WTC11 (cell line): ENCODE measurements around the gene OPCML. TPM values are rescaled to one million over a fixed set of nuclear protein-coding genes. Genes with fewer than 3 reads are reported as not detected.

Source experiments
- ATAC-seq: fragments of 200-7000 bp; cut with Tn5 transposase; 2 replicates; pipeline ENCODE4 v1.10.0; 2021; ENCODE audit warnings: mild to moderate bottlenecking, moderate library complexity
- CTCF ChIA-PET: fragments of 300-600 bp; sonication (Branson Sonifier 250); formaldehyde crosslinking; loops from one replicate; lab custom pipeline; 2021; ENCODE audit warnings: antibody characterized with exemption; lab: Charles Lee
- POLR2A ChIA-PET: fragments of 350-600 bp; sonication (Branson Sonifier 250); formaldehyde crosslinking; loops from one replicate; lab custom pipeline; 2021; ENCODE audit warnings: antibody characterized with exemption; lab: Charles Lee
- DNase-seq: peaks from one replicate; pipeline ENCODE4 v3.0.0; 2021; ENCODE audit warnings: low spot score
- H3K27ac Mint-ChIP-seq: 2 replicates; pipeline ENCODE4 v1.8.0; 2021; ENCODE audit warnings: mixed read lengths
- H3K27me3 Mint-ChIP-seq: 2 replicates; pipeline ENCODE4 v1.8.0; 2021; ENCODE audit warnings: low read depth, mild to moderate bottlenecking, moderate library complexity, mixed read lengths
- H3K36me3 Mint-ChIP-seq: 2 replicates; pipeline ENCODE4 v1.8.0; 2021; ENCODE audit warnings: mixed read lengths
- H3K4me1 Mint-ChIP-seq: 2 replicates; pipeline ENCODE4 v1.8.0; 2022; ENCODE audit warnings: mixed read lengths
- H3K4me3 Mint-ChIP-seq: 2 replicates; pipeline ENCODE4 v1.8.0; 2021; ENCODE audit warnings: mild to moderate bottlenecking, moderate library complexity, mixed read lengths
- H3K9me3 Mint-ChIP-seq: 2 replicates; pipeline ENCODE4 v1.8.0; 2021; ENCODE audit warnings: mixed read lengths
- CREM ChIP-seq: sonication (generic); formaldehyde crosslinking; IDR thresholded peaks from 2 replicates; pipeline ENCODE4 v1.8.1; 2022; ENCODE audit warnings: mild to moderate bottlenecking, missing genetic modification reagents, moderate library complexity
- E2F5 ChIP-seq: sonication (generic); formaldehyde crosslinking; IDR thresholded peaks from 2 replicates; pipeline ENCODE4 v1.8.1; 2022; ENCODE audit warnings: mild to moderate bottlenecking, moderate library complexity, missing genetic modification reagents
- ETV6 ChIP-seq: sonication (generic); formaldehyde crosslinking; IDR thresholded peaks from 2 replicates; pipeline ENCODE4 v1.8.1; 2022; ENCODE audit warnings: mild to moderate bottlenecking, missing genetic modification reagents
- FOXK1 ChIP-seq: sonication (generic); formaldehyde crosslinking; IDR thresholded peaks from 2 replicates; pipeline ENCODE4 v1.8.0; 2022; ENCODE audit warnings: mild to moderate bottlenecking, moderate library complexity, missing genetic modification reagents
- GTF2I ChIP-seq: fragments of 250-450 bp; sonication (Bioruptor Pico); conservative IDR thresholded peaks from 2 replicates; pipeline ENCODE4 v1.4.0; 2021; ENCODE audit warnings: mild to moderate bottlenecking
- HMGA2 ChIP-seq: fragments of 250-450 bp; sonication (Bioruptor Pico); IDR thresholded peaks from 2 replicates; pipeline ENCODE4 v1.4.0; 2021; ENCODE audit warnings: mild to moderate bottlenecking, moderate library complexity
- KAT7 ChIP-seq: sonication (generic); formaldehyde crosslinking; IDR thresholded peaks from 2 replicates; pipeline ENCODE4 v1.8.1; 2023; ENCODE audit warnings: missing genetic modification reagents, mild to moderate bottlenecking, borderline replicate concordance
- NR3C1 ChIP-seq: sonication (generic); formaldehyde crosslinking; conservative IDR thresholded peaks from 2 replicates; pipeline ENCODE4 v1.8.1; 2023; ENCODE audit warnings: low read depth, mild to moderate bottlenecking, missing genetic modification reagents
- TCF7 ChIP-seq: sonication (generic); formaldehyde crosslinking; IDR thresholded peaks from 2 replicates; pipeline ENCODE4 v1.8.0; 2022; ENCODE audit warnings: mild to moderate bottlenecking, low read depth, missing genetic modification reagents, moderate library complexity
- TEAD1 ChIP-seq: sonication (generic); formaldehyde crosslinking; IDR thresholded peaks from 2 replicates; pipeline ENCODE4 v1.8.0; 2022; ENCODE audit warnings: mild to moderate bottlenecking, missing genetic modification reagents
- USF2 ChIP-seq: sonication (generic); formaldehyde crosslinking; IDR thresholded peaks from 2 replicates; pipeline ENCODE4 v1.8.1; 2023; ENCODE audit warnings: mild to moderate bottlenecking, missing genetic modification reagents, moderate library complexity
- ZNF232 ChIP-seq: sonication (generic); formaldehyde crosslinking; IDR thresholded peaks from 2 replicates; pipeline ENCODE4 v1.8.0; 2022; ENCODE audit warnings: mild to moderate bottlenecking, missing genetic modification reagents
- ZNF423 ChIP-seq: fragments of 250-450 bp; sonication (Bioruptor Pico); IDR thresholded peaks from 2 replicates; pipeline ENCODE4 v2.1.2; 2022; ENCODE audit warnings: mild to moderate bottlenecking, moderate library complexity
- ZSCAN18 ChIP-seq: fragments of 250-450 bp; sonication (Bioruptor Pico); IDR thresholded peaks from 2 replicates; pipeline ENCODE4 v2.1.2; 2022; ENCODE audit warnings: mild to moderate bottlenecking, moderate library complexity
- total RNA-seq: library from RNA; stranded (reverse); gene quantifications from 3 replicates; pipeline ENCODE4 v1.2.3, GENCODE V29; 2021
- TF ChIP-seq, protein P1 (sequence below): sonication (generic); formaldehyde crosslinking; IDR thresholded peaks from 2 replicates; pipeline ENCODE4 v1.8.1; 2023; ENCODE audit warnings: mild to moderate bottlenecking, missing genetic modification reagents
- TF ChIP-seq, protein P2 (sequence below): sonication (generic); formaldehyde crosslinking; IDR thresholded peaks from 2 replicates; pipeline ENCODE4 v1.8.1; 2022; ENCODE audit warnings: mild to moderate bottlenecking, missing genetic modification reagents, moderate library complexity, borderline replicate concordance
- TF ChIP-seq, protein P3 (sequence below): sonication (generic); formaldehyde crosslinking; conservative IDR thresholded peaks from 2 replicates; pipeline ENCODE4 v1.8.1; 2022; ENCODE audit warnings: mild to moderate bottlenecking, missing genetic modification reagents
- TF ChIP-seq, protein P4 (sequence below): sonication (generic); formaldehyde crosslinking; IDR thresholded peaks from 2 replicates; pipeline ENCODE4 v1.8.0; 2023; ENCODE audit warnings: mild to moderate bottlenecking, missing genetic modification reagents
- TF ChIP-seq, protein P5 (sequence below): fragments of 250-450 bp; sonication (Bioruptor Pico); IDR thresholded peaks from 2 replicates; pipeline ENCODE4 v1.8.0; 2021; ENCODE audit warnings: mild to moderate bottlenecking
- TF ChIP-seq, protein P6 (sequence below): fragments of 250-450 bp; sonication (Bioruptor Pico); IDR thresholded peaks from 2 replicates; pipeline ENCODE4 v1.9.0; 2021; ENCODE audit warnings: moderate library complexity, mild to moderate bottlenecking, inconsistent platforms, borderline replicate concordance

The OPCML gene
- total RNA-seq, 1 experiment from 2014 or later: 1.5 TPM

GRCh38 chr11:132858223-132858622, 674.1 kb downstream of the OPCML start:
- no peak overlapping the region for H3K4me3 Mint-ChIP-seq
- TF ChIP-seq CREM (CRISPR knock-in tag): no peak
- peak; percentile 67 for TF ChIP-seq ZNF423 (CRISPR knock-in tag)
- TF ChIP-seq GTF2I: no peak
- TF ChIP-seq ETV6: 0 out of 2 replicates have a peak, but pooled peaks have one; percentile 16
- TF ChIP-seq, all 79 proteins: peak for 2
- peaks cover 34% of the 10 kb centered on the region for H3K4me1 Mint-ChIP-seq
- H3K36me3 Mint-ChIP-seq: peaks cover 26% of the 10 kb centered on the region
- DNase-seq: peak; percentile 62
- H3K27me3 Mint-ChIP-seq: no peaks in the 10 kb centered on the region; the same call in 1 of the 2 replicates
- peak; percentile 98 for ATAC-seq
- ChIA-PET CTCF (interaction anchor here (0.6 to 1.9 kb wide), 3 partner anchors 38 to 970 kb away, joined by 3 to 10 read pairs (median 5); no protein-coding TSS in a partner anchor), POLR2A (no interaction called here)
- H3K9me3 Mint-ChIP-seq: peaks cover 26% of the 10 kb centered on the region
- H3K27ac Mint-ChIP-seq: no peak overlapping the region

DNA sequence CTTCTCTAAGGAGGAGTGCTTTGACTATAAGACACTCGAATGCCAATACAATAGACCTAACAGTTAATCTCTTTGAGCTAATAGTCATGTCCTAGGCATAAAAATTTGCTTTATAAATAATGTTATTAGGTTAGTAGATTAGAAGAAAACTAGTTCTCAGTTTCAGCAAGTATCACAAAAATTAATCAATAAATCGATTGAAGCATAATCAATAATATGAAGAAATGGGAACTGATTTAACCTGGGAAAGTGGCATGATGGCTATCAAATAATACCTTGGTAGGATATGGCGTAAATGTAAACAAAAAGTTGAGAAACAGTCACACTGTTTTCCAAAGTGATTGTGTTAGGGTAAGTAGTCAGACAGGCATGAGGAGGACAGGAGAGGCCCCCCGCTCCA, 676.3 kb downstream of the OPCML start:
- Mint-ChIP-seq H3K4me1 (peaks cover 34% of the 10 kb centered on the region), H3K27ac (no peak overlapping the region), H3K36me3 (peaks cover 26% of the 10 kb centered on the region), H3K4me3 (no peak overlapping the region), H3K9me3 (peaks cover 26% of the 10 kb centered on the region), H3K27me3 (no peaks in the 10 kb centered on the region; the same call in 1 of the 2 replicates)
- ChIA-PET CTCF (no interaction called here), POLR2A (no interaction called here)
- TF ChIP-seq ZSCAN18 (no peak), USF2 (no peak), TCF7 (no peak), NR3C1 (CRISPR knock-in tag) (no peak)
- TF ChIP-seq, protein P1, sequence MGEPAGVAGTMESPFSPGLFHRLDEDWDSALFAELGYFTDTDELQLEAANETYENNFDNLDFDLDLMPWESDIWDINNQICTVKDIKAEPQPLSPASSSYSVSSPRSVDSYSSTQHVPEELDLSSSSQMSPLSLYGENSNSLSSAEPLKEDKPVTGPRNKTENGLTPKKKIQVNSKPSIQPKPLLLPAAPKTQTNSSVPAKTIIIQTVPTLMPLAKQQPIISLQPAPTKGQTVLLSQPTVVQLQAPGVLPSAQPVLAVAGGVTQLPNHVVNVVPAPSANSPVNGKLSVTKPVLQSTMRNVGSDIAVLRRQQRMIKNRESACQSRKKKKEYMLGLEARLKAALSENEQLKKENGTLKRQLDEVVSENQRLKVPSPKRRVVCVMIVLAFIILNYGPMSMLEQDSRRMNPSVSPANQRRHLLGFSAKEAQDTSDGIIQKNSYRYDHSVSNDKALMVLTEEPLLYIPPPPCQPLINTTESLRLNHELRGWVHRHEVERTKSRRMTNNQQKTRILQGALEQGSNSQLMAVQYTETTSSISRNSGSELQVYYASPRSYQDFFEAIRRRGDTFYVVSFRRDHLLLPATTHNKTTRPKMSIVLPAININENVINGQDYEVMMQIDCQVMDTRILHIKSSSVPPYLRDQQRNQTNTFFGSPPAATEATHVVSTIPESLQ (CRISPR knock-in tag): no peak
- TF ChIP-seq, protein P2, sequence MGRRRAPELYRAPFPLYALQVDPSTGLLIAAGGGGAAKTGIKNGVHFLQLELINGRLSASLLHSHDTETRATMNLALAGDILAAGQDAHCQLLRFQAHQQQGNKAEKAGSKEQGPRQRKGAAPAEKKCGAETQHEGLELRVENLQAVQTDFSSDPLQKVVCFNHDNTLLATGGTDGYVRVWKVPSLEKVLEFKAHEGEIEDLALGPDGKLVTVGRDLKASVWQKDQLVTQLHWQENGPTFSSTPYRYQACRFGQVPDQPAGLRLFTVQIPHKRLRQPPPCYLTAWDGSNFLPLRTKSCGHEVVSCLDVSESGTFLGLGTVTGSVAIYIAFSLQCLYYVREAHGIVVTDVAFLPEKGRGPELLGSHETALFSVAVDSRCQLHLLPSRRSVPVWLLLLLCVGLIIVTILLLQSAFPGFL (CRISPR knock-in tag): no peak
- TF ChIP-seq, protein P3, sequence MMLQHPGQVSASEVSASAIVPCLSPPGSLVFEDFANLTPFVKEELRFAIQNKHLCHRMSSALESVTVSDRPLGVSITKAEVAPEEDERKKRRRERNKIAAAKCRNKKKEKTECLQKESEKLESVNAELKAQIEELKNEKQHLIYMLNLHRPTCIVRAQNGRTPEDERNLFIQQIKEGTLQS (CRISPR knock-in tag): no peak
- no peak for DNase-seq
- ATAC-seq: no peak

DNA sequence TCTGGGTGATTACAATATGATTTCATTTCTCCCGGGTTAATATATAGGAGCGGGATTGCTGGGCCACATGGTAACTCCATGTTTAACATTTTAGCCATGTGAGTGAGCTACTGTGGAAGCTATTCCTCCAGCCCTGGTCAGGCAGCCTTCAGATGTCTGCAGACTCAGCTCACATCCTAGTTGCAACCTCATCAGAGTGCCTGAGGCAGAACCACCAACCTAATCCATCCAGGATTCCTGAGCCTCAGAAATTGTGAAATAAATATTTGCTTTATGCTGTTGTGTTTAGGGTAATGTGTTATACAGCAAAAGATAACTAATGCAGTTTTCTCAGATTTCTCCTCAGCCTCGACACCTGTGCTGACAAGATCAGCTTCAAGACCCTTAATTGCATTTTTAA, 676.8 kb downstream of the OPCML start:
- Mint-ChIP-seq H3K4me3 (no peak overlapping the region), H3K4me1 (peaks cover 34% of the 10 kb centered on the region), H3K36me3 (peaks cover 26% of the 10 kb centered on the region), H3K27me3 (no peaks in the 10 kb centered on the region; the same call in 1 of the 2 replicates), H3K9me3 (peaks cover 26% of the 10 kb centered on the region), H3K27ac (no peak overlapping the region)
- ChIA-PET CTCF (no interaction called here), POLR2A (no interaction called here)
- DNase-seq (no peak), ATAC-seq (no peak)
- TF ChIP-seq, protein P4, sequence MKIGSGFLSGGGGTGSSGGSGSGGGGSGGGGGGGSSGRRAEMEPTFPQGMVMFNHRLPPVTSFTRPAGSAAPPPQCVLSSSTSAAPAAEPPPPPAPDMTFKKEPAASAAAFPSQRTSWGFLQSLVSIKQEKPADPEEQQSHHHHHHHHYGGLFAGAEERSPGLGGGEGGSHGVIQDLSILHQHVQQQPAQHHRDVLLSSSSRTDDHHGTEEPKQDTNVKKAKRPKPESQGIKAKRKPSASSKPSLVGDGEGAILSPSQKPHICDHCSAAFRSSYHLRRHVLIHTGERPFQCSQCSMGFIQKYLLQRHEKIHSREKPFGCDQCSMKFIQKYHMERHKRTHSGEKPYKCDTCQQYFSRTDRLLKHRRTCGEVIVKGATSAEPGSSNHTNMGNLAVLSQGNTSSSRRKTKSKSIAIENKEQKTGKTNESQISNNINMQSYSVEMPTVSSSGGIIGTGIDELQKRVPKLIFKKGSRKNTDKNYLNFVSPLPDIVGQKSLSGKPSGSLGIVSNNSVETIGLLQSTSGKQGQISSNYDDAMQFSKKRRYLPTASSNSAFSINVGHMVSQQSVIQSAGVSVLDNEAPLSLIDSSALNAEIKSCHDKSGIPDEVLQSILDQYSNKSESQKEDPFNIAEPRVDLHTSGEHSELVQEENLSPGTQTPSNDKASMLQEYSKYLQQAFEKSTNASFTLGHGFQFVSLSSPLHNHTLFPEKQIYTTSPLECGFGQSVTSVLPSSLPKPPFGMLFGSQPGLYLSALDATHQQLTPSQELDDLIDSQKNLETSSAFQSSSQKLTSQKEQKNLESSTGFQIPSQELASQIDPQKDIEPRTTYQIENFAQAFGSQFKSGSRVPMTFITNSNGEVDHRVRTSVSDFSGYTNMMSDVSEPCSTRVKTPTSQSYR: no peak
- TF ChIP-seq, protein P5, sequence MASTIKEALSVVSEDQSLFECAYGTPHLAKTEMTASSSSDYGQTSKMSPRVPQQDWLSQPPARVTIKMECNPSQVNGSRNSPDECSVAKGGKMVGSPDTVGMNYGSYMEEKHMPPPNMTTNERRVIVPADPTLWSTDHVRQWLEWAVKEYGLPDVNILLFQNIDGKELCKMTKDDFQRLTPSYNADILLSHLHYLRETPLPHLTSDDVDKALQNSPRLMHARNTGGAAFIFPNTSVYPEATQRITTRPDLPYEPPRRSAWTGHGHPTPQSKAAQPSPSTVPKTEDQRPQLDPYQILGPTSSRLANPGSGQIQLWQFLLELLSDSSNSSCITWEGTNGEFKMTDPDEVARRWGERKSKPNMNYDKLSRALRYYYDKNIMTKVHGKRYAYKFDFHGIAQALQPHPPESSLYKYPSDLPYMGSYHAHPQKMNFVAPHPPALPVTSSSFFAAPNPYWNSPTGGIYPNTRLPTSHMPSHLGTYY (CRISPR knock-in tag): no peak
- TF ChIP-seq TEAD1 (CRISPR knock-in tag): no peak
- no peak for TF ChIP-seq ZNF232
- no peak for TF ChIP-seq CREM (CRISPR knock-in tag)
- no peak for TF ChIP-seq E2F5 (CRISPR knock-in tag)
- no peak for TF ChIP-seq FOXK1 (CRISPR knock-in tag)
- no peak for TF ChIP-seq KAT7 (CRISPR knock-in tag)
- TF ChIP-seq, protein P6, sequence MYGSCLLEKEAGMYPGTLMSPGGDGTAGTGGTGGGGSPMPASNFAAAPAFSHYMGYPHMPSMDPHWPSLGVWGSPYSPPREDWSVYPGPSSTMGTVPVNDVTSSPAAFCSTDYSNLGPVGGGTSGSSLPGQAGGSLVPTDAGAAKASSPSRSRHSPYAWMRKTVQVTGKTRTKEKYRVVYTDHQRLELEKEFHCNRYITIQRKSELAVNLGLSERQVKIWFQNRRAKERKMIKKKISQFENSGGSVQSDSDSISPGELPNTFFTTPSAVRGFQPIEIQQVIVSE (CRISPR knock-in tag): no peak
- no peak for TF ChIP-seq HMGA2 (CRISPR knock-in tag)
